ENCODE results near the gene ATG4B. TPM values are rescaled to one million over a fixed set of nuclear protein-coding genes. Genes with fewer than 3 reads are reported as not detected.

ATG4B gene
- total and polyA plus RNA-seq, 5 donors, result 40.3 to 53.8 (median 46.7) TPM

DNA sequence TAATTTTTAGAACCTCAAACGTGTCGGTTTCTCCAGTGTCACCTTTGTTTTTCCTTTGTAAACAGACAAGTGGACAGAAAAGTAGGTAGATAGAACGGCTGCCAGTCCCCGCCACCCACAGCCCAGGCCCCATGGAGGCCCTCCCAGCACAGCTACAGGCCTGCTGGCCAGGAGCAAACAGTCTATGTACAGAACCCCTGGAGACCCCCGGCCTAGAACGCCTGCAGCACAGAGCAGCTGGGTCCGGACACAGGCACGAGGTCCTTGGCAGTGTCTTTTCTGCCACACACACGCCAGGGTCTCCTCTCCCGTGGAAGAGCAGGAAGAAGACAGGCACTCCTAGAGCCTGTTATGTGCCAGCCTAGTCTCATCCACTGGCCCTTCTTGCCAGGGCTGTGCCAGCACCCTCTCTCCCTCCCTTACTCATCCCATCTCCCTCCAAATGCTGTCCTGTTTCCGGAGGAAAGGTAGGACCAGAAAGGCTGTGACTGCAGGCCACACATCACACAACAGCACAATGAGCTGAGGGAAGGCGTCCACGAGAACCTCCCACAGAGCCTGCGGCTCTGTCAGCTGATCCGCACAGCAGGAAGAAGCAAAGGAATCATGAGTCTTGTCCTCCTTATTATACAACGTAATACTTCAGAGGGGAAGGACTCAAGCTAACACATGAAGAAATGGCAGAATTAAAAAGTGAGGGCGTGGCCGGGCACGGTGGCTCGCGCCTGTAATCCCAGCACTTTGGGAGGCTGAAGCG lies 41.5 kb downstream of the ATG4B start:
- Histone ChIP-seq H3K27me3 (ENCODE audit: control insufficient read depth, insufficient read depth) (no peaks in the 10 kb centered on the region), H3K27ac (ENCODE audit: low read length) (no peak overlapping the region), H3K9me3 (ENCODE audit: control insufficient read depth, low read length) (no peaks in the 10 kb centered on the region), H3K4me3 (ENCODE audit: low read length) (no peak overlapping the region), H3K4me1 (ENCODE audit: control insufficient read depth, insufficient read depth, low read length) (no peaks in the 10 kb centered on the region)
- intact Hi-C loops (cut with DNase I), result no loop called here
- peak in 1 of 3 donors; percentile 19 for DNase-seq
- ATAC-seq, result no peak
- WGBS, result 93% methylated on average over 22 of the region's 22 CpGs

DNA sequence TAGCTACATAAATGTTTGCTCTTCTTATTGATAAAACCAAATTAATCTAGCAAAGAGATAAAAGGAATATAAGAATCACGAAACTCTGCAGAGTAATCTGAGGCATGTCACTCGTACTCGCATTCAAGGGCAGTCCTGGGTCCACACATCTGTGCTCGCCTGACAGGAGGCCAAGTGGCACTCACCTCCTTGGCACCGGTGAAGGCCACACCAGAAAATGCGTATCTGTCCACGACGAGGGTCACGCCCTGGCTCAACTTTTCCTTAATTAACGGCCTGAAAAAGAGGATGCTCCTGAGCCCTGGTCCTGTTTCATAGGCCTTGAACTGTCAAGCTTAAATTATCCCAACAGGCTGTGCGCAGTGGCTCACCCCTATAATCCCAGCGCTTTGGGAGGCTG lies 42.6 kb downstream of the ATG4B start:
- ATAC-seq (no peak), DNase-seq (peak in 1 of 3 donors; percentile 12)
- intact Hi-C loops (cut with DNase I), result no loop called here
- Histone ChIP-seq H3K9me3 (ENCODE audit: control insufficient read depth, low read length) (no peaks in the 10 kb centered on the region), H3K27ac (ENCODE audit: low read length) (no peak overlapping the region), H3K4me3 (ENCODE audit: low read length) (no peak overlapping the region), H3K4me1 (ENCODE audit: control insufficient read depth, insufficient read depth, low read length) (no peaks in the 10 kb centered on the region), H3K27me3 (ENCODE audit: control insufficient read depth, insufficient read depth) (no peaks in the 10 kb centered on the region)
- 94% methylated on average over 12 of the region's 12 CpGs for WGBS

DNA sequence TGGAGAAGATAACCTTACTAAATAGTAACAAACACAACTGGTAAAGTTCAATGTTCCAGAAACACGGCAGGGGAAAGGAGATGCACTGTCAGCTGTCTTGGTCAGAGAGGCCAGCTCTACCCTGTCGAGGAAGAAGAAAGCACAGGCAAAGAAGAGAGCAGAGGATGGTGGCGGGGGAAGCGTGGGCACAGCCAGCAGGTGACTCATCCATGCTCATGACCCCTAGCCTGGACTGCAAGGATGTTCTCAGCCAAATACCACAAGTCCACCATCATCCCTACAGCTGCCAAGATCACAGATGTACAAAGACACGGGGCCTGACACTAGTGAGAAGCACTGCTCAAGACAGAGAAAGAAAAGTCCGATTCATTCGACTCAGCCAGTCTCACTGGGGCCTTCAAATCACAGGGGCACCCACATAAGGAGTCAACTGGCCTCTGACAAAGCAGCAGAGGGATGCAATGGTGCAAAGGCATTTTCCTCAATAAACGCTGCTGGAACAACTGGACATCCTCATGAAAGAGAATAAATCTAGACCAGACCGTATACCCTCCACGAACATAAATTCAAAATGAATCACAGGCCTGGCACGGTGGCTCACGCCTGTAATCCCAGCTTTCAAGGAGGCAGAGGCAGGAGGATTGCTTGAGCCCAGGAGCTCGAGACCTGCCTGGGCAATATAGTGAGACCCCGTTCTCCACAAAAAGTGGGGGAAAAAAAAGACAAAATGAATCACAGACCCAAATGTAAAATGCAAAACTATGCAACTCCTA lies 43.5 kb downstream of the ATG4B start:
- WGBS, result 80% methylated on average over 14 of the region's 14 CpGs
- Histone ChIP-seq H3K27ac (ENCODE audit: low read length) (no peak overlapping the region), H3K4me3 (ENCODE audit: low read length) (no peak overlapping the region), H3K27me3 (ENCODE audit: control insufficient read depth, insufficient read depth) (no peaks in the 10 kb centered on the region), H3K9me3 (ENCODE audit: control insufficient read depth, low read length) (no peaks in the 10 kb centered on the region), H3K4me1 (ENCODE audit: control insufficient read depth, insufficient read depth, low read length) (no peaks in the 10 kb centered on the region)
- DNase-seq, result no peak
- intact Hi-C loops (cut with DNase I), result no loop called here
- ATAC-seq, result peak in 1 of 2 donors; percentile 42

DNA sequence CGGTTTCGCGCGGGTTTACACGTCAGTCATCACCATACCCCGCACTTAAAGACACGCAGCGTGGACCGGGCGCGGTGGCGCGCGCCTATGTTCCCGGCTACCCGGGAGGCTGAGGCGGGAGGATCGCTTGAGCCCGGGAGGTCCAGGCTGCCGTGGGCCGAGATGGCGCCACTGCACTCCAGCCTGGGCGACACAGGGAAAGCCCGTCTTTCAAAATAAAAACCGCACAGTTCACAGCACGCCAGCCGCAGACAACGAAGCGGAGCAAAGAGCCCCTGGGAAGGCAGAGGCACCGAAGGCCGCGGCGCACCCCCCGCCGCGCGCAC lies 48.8 kb downstream of the ATG4B start:
- DNase-seq (peak in 1 of 3 donors; percentile 63), ATAC-seq (peak; percentile 4 to 20)
- WGBS, result under 1% methylated on average over 37 of the region's 37 CpGs
- intact Hi-C loops (cut with DNase I), result no loop called here
- peak overlapping the region; percentile 9 for H3K27ac ChIP-seq (ENCODE audit: low read length)
- no peaks in the 10 kb centered on the region for H3K27me3 ChIP-seq (ENCODE audit: control insufficient read depth, insufficient read depth)
- no peaks in the 10 kb centered on the region for H3K4me1 ChIP-seq (ENCODE audit: control insufficient read depth, insufficient read depth, low read length)
- H3K4me3 ChIP-seq (ENCODE audit: low read length), result peak overlapping the region; percentile 57
- no peaks in the 10 kb centered on the region for H3K9me3 ChIP-seq (ENCODE audit: control insufficient read depth, low read length)

DNA sequence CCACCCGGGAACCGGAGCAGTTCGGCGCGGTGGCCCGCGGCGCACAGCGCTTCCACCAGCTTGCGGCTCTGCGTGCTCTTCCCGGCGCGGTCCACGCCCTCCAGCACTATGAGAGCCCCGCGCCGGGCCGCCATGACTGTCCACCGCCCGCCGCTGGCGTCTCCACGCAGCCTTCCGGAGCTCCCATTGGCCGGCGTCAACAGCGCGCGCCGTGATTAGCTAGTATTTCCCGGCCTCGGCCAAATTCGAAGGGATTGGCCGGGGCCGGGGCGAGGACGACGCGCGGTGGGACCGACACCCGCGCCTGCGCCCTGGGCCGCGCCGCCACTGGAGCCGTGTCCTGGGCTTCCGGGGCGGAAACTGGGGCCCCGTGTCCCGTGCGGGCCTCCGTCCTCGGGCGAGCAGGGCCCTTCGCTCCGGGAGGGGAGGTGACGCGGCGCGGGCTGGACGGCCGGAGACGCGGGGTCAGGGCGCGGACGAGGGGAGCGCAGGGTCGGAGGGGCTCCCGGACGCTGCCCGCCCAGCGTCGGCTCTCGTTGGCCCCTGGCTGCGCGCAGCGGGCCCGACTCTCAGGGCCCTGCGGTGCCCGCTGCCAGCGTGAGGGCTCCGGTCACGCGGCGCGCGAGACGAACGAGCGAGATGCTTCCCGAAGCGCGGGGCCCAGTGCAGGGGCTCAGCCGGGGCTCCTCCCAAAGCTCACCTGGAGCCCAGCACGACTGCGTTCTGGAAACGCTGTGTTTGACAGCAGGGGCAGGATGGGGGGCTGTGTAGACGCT lies 49.3 kb downstream of the ATG4B start, which contains the start of gene DTYMK:
Gene DTYMK (minus strand): TSS at position 166 of the 776 bp plus-strand sequence. CDS start 32 bp downstream, at position 134.
- DNase-seq (peak; percentile 97 to 99 (median 99)), ATAC-seq (peak; percentile 98 to 99)
- Histone ChIP-seq H3K9me3 (ENCODE audit: control insufficient read depth, low read length) (no peaks in the 10 kb centered on the region), H3K4me1 (ENCODE audit: control insufficient read depth, insufficient read depth, low read length) (no peaks in the 10 kb centered on the region), H3K27ac (ENCODE audit: low read length) (peak within 1 kb of the TSS; percentile 92), H3K27me3 (ENCODE audit: control insufficient read depth, insufficient read depth) (no peaks in the 10 kb centered on the region), H3K4me3 (ENCODE audit: low read length) (peak within 1 kb of the TSS; percentile 68)
- intact Hi-C loops (cut with DNase I), result no loop called here
- WGBS, result under 1% methylated on average over 102 of the region's 102 CpGs

DNA sequence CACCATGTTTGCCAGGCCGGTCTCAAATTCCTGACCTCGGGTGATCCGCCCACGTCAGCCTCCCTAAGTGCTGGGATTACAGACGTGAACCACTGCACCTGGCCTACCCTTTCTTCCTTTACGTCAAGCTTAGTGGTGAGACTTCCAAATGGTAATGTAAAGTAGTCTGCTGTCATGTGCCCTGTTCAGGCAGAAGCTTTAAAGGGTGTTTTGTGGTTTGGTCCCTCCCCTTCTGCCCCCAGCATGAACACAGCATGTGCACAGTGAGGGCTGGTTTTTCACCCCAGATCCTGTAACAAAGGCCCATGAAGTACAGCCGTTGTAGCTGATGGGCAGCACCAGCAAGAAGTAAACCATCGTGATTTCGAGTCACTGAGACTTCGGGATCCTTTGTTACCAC lies 51.8 kb downstream of the ATG4B start:
- H3K27ac ChIP-seq (ENCODE audit: low read length), result no peak overlapping the region
- intact Hi-C loops (cut with DNase I), result no loop called here
- no peaks in the 10 kb centered on the region for H3K27me3 ChIP-seq (ENCODE audit: control insufficient read depth, insufficient read depth)
- ATAC-seq, result no peak
- 82% methylated on average over 10 of the region's 10 CpGs for WGBS
- H3K9me3 ChIP-seq (ENCODE audit: control insufficient read depth, low read length), result no peaks in the 10 kb centered on the region
- H3K4me3 ChIP-seq (ENCODE audit: low read length), result no peak overlapping the region
- no peaks in the 10 kb centered on the region for H3K4me1 ChIP-seq (ENCODE audit: control insufficient read depth, insufficient read depth, low read length)
- DNase-seq, result no peak

DNA sequence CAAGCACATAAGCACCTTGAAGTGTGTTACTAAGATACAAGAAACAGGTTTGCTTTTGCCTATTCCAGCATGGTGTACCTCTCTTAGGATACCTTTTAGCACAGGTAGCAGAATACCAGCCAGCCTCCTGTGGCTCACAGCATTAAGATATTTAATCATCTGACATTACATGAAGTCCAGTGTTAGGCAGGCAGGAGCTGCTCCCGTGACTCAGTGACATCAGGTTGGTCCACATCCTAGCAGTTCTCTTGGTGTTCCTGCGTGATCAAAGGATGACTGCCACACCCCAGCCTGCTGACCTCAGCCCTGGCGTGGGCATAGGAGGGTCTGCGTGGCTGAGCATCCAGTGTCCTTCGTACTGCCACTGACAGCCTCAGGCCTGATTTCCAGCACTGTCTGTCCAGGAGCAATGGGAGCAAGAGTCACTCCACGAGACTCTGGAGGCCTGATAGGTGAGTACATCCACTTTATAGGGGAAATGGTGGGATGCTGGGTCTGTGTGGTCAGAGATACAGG lies 52.8 kb downstream of the ATG4B start:
- DNase-seq, result no peak
- WGBS, result 86% methylated on average over 6 of the region's 6 CpGs

DNA sequence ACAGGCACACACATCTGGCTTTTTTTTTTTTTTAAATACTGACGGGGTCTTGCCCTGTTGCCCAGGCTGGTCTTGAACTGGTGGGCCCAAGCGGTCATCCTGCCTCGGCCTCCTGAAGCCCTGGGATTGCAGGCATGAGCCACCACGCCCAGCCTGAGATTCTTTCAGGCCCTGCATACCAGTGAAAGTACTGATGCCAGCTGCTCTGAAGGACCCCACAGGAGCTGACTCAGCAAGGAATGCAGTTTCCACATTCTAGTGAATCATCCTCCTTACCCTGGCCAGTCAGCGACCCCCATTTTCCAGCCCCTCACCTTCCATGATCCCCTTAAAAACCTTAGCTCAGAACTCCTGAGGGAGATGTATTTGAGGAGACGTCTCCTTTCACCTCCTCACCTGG lies 55.0 kb downstream of the ATG4B start:
- Histone ChIP-seq H3K9me3 (ENCODE audit: control insufficient read depth, low read length) (no peaks in the 10 kb centered on the region), H3K27ac (ENCODE audit: low read length) (no peak overlapping the region), H3K27me3 (ENCODE audit: control insufficient read depth, insufficient read depth) (no peaks in the 10 kb centered on the region), H3K4me1 (ENCODE audit: control insufficient read depth, insufficient read depth, low read length) (no peaks in the 10 kb centered on the region), H3K4me3 (ENCODE audit: low read length) (no peak overlapping the region)
- 89% methylated on average over 6 of the region's 6 CpGs for WGBS
- no peak for DNase-seq
- intact Hi-C loops (cut with DNase I), result no loop called here
- ATAC-seq, result no peak

More for the DNA sequence above, 52.8 kb downstream of the ATG4B start:
- no peak overlapping the region for H3K27ac ChIP-seq (ENCODE audit: low read length)
- H3K9me3 ChIP-seq (ENCODE audit: control insufficient read depth, low read length), result no peaks in the 10 kb centered on the region
- no peak overlapping the region for H3K4me3 ChIP-seq (ENCODE audit: low read length)
- ATAC-seq, result no peak
- intact Hi-C loops (cut with DNase I), result no loop called here
- H3K27me3 ChIP-seq (ENCODE audit: control insufficient read depth, insufficient read depth), result no peaks in the 10 kb centered on the region
- H3K4me1 ChIP-seq (ENCODE audit: control insufficient read depth, insufficient read depth, low read length), result no peaks in the 10 kb centered on the region

DNA sequence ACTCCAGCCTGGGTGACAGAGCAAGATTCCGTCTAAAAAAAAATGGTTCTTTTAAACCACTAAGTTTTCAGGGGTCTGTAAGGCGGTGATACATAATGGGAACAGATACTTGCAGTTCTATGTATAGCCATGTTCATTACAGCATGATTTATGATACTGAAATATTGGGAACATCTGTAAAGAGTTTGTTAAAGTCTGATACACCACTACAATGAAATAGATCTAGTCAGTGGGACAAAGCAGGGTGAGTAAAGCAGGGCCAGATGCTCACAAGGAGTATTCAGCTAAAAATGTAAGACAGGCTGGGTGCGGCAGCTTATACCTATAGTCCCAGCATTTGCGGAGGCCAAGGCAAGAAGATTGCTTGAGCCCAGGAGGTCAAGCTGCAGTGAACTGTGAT lies 58.2 kb downstream of the ATG4B start:
- Histone ChIP-seq H3K4me3 (ENCODE audit: low read length) (no peak overlapping the region), H3K27me3 (ENCODE audit: control insufficient read depth, insufficient read depth) (no peaks in the 10 kb centered on the region), H3K27ac (ENCODE audit: low read length) (no peak overlapping the region), H3K4me1 (ENCODE audit: control insufficient read depth, insufficient read depth, low read length) (no peaks in the 10 kb centered on the region), H3K9me3 (ENCODE audit: control insufficient read depth, low read length) (no peaks in the 10 kb centered on the region)
- WGBS, result 96% methylated on average over 4 of the region's 4 CpGs
- DNase-seq (no peak), ATAC-seq (no peak)
- intact Hi-C loops (cut with DNase I), result no loop called here

DNA sequence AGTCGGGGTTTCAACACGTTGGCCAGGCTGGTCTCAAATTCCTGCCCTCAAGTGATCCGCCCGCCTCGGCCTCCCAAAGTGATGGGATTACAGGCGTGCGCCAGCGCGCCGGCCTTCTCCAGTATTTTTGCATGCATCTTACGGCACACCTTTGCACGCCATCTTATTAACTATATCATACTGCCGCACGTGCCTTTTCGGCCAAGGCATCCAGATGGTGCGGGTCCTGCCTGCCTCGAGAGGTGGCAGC lies 63.6 kb downstream of the ATG4B start:
- 5% methylated on average over 17 of the region's 17 CpGs for WGBS
- ATAC-seq (no peak), DNase-seq (no peak)
- Histone ChIP-seq H3K4me1 (ENCODE audit: control insufficient read depth, insufficient read depth, low read length) (peaks cover 2% of the 10 kb centered on the region), H3K9me3 (ENCODE audit: control insufficient read depth, low read length) (no peaks in the 10 kb centered on the region), H3K27ac (ENCODE audit: low read length) (no peak overlapping the region), H3K4me3 (ENCODE audit: low read length) (peak overlapping the region; percentile 98), H3K27me3 (ENCODE audit: control insufficient read depth, insufficient read depth) (no peaks in the 10 kb centered on the region)
- intact Hi-C loops (cut with DNase I), result no loop called here
